PFSK-1 (cell line): ENCODE data around the gene PRKAG2.

Experiments used
- FOXP2 ChIP-seq: optimal IDR thresholded peaks from 2 replicates; pipeline ENCODE3; 2011; ENCODE audit warnings: borderline replicate concordance, control low read depth, inconsistent platforms; ENCODE audit not compliant: insufficient read depth; ENCODE audit errors: extremely low read length, extremely low read depth
- POLR2AphosphoS5 ChIP-seq: IDR thresholded peaks from 2 replicates; pipeline ENCODE4 v1.6.1; 2012; ENCODE audit warnings: low read depth, mild to moderate bottlenecking, control low read depth, low read length, moderate library complexity
- REST ChIP-seq, 2 experiments: IDR thresholded peaks; 2 replicates each; pipeline versions ENCODE4 v1.6.1 to v1.8.0; 2011 to 2012; ENCODE audit warnings: low read depth in 2 of 2, low read length in 2 of 2, control low read depth in 1 of 2, inconsistent platforms in 1 of 2, mild to moderate bottlenecking in 1 of 2, moderate library complexity in 1 of 2; ENCODE audit not compliant: insufficient read depth in 1 of 2
- SIN3A ChIP-seq: IDR thresholded peaks from 2 replicates; pipeline ENCODE4 v1.6.1; 2012; ENCODE audit warnings: mild to moderate bottlenecking, low read length, moderate library complexity, borderline replicate concordance; ENCODE audit not compliant: insufficient read depth
- TAF1 ChIP-seq: IDR thresholded peaks from 2 replicates; pipeline ENCODE4 v1.6.1; 2012; ENCODE audit warnings: low read length, control low read depth, borderline replicate concordance; ENCODE audit not compliant: insufficient read depth

Gene PRKAG2

GRCh38 chr7:151549083-151549482 is 327.8 kb downstream of the PRKAG2 start:
- TF ChIP-seq POLR2AphosphoS5, result no peak
- TF ChIP-seq FOXP2, result no peak
- TF ChIP-seq REST (IDR thresholded peaks at IDR 0.05; ENCODE audit: insufficient read depth in 1 of 2, low read depth in 2 of 2, low read length in 2 of 2), result no peak
- no peak for TF ChIP-seq TAF1
- no peak for TF ChIP-seq SIN3A

- TF ChIP-seq SIN3A, result no peak
- no peak for TF ChIP-seq REST (IDR thresholded peaks at IDR 0.05; ENCODE audit: insufficient read depth in 1 of 2, low read depth in 2 of 2, low read length in 2 of 2)
- TF ChIP-seq POLR2AphosphoS5, result no peak
- no peak for TF ChIP-seq TAF1
- no peak for TF ChIP-seq FOXP2
These were observed 332.7 kb downstream of the PRKAG2 start for GRCh38 chr7:151544183-151544582.

DNA sequence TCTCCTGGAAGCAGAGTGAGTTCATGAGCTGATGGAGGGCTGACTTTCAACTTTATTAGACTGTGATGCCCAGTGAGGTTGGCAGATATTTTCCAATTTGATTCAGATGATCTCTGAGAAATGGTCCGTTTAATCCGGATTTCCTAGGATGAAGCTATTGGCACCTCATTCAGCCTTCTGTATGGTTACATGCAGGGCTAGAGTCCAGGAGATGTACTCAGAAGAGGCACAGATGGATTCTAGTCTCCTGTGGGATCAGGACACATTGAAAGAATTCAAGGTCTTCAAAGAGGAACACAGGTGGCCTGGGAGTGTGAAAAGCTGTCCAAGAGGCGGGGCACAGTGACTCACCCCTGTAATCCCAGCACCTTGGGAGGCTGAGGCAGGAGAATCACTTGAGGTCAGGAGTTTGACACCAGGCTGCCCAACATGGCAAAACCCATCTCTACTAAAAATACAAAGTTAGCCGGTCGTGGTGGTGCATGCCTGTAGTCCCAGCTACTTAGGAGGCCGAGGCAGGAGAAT is 334.2 kb downstream of the PRKAG2 start:
- no peak for TF ChIP-seq FOXP2
- TF ChIP-seq REST (IDR thresholded peaks at IDR 0.05; ENCODE audit: insufficient read depth in 1 of 2, low read depth in 2 of 2, low read length in 2 of 2), result no peak
- TF ChIP-seq TAF1, result no peak
- TF ChIP-seq SIN3A, result no peak
- no peak for TF ChIP-seq POLR2AphosphoS5

DNA sequence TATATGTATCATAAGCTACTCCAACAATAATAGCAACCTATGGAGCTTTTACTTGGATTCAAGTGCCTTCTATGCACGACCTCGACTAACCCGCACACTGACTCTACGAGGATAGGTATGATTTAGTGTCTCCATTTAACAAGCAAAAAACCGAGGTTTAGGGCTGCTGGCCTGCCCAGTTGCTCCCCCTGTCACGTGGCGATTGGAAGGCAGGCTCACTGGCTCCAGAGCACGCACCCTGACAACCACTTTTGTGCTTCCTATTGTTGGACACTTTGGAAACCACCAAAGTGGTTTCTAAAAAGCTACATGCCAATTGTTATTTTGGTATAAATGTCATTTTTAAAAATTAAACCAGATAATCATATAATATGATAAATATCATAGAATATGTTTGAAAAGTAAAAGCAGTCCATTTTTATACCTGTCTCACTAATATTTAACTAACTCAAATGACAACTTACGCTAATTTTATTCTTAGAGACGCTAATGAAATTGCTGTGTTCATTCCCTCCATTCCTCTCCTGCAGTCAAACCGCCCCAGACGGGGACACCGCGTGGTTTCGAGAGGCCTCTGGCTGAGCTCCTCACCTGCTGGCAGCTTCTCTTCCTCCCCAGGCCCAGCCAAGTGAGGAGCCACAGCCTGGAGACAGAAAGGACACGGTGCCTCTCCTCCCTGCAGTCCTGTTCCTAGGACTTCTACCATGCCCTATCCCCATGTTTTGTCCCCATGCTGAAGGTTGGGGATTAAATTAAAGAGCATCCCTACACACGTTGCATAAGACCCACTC is 335.0 kb downstream of the PRKAG2 start:
- TF ChIP-seq FOXP2 (no peak), POLR2AphosphoS5 (no peak), REST (IDR thresholded peaks at IDR 0.05; ENCODE audit: insufficient read depth in 1 of 2, low read depth in 2 of 2, low read length in 2 of 2) (no peak), TAF1 (no peak), SIN3A (no peak)

- TF ChIP-seq FOXP2 (no peak), SIN3A (no peak), TAF1 (no peak), POLR2AphosphoS5 (no peak), REST (IDR thresholded peaks at IDR 0.05; ENCODE audit: insufficient read depth in 1 of 2, low read depth in 2 of 2, low read length in 2 of 2) (no peak)
These were observed 336.8 kb downstream of the PRKAG2 start for GRCh38 chr7:151540146-151540545.
